GM23338 (cell line): ENCODE results near the gene COL24A1. TPM values are rescaled to one million over a fixed set of nuclear protein-coding genes. Genes with fewer than 3 reads are reported as not detected.

ENCODE experiments used
- ATAC-seq: fragments of 200-7000 bp; cut with Tn5 transposase; 3 replicates; pipeline ENCODE4 v1.9.1; 2020
- DNase-seq: peaks from one replicate; pipeline ENCODE4 v3.0.0-alpha.2; 2015; ENCODE audit warnings: low spot score
- H2AFZ ChIP-seq: fragments of 200-600 bp; sonication (generic); 2 replicates; pipeline ENCODE4 v1.8.0; 2016; ENCODE audit warnings: antibody characterized with exemption, mild to moderate bottlenecking, moderate library complexity
- H3F3A ChIP-seq: fragments of 200-600 bp; sonication (generic); replicated peaks from 2 replicates; pipeline ENCODE4 v1.8.0; 2017; ENCODE audit warnings: antibody characterized with exemption, mixed run types, low read depth
- H3K27ac ChIP-seq: fragments of 200-600 bp; sonication (generic); 2 replicates; pipeline ENCODE4 v1.6.1; 2016; ENCODE audit warnings: low read depth
- H3K27me3 ChIP-seq: fragments of 200-600 bp; sonication (generic); 2 replicates; pipeline ENCODE4 v1.8.0; 2016; ENCODE audit warnings: mild to moderate bottlenecking, mixed run types, moderate library complexity; ENCODE audit not compliant: insufficient read depth
- H3K36me3 ChIP-seq: fragments of 200-600 bp; sonication (generic); 2 replicates; pipeline ENCODE4 v1.8.0; 2016; ENCODE audit warnings: mild to moderate bottlenecking; ENCODE audit not compliant: insufficient read depth
- H3K4me1 ChIP-seq: fragments of 200-600 bp; sonication (generic); 2 replicates; pipeline ENCODE4 v1.8.0; 2016; ENCODE audit warnings: mild to moderate bottlenecking, moderate library complexity; ENCODE audit not compliant: insufficient read depth
- H3K4me2 ChIP-seq: fragments of 200-600 bp; sonication (generic); 2 replicates; pipeline ENCODE4 v1.7.1; 2017; ENCODE audit warnings: mixed run types
- H3K4me3 ChIP-seq: fragments of 200-600 bp; sonication (generic); 2 replicates; pipeline ENCODE4 v1.6.1; 2016; ENCODE audit warnings: mixed run types
- H3K79me2 ChIP-seq: fragments of 200-600 bp; sonication (generic); replicated peaks from 2 replicates; pipeline ENCODE4 v1.8.0; 2017; ENCODE audit warnings: mild to moderate bottlenecking; ENCODE audit not compliant: insufficient read depth
- H3K9me2 ChIP-seq: fragments of 200-600 bp; sonication (generic); 2 replicates; pipeline ENCODE4 v1.8.0; 2017; ENCODE audit not compliant: insufficient read depth
- H4K20me1 ChIP-seq: fragments of 200-600 bp; sonication (generic); replicated peaks from 2 replicates; pipeline ENCODE4 v1.8.0; 2017; ENCODE audit warnings: mild to moderate bottlenecking; ENCODE audit not compliant: insufficient read depth
- H3K27ac Mint-ChIP-seq: 2 replicates; pipeline ENCODE4 v1.8.0; 2020; ENCODE audit warnings: inconsistent platforms, mild to moderate bottlenecking, moderate library complexity, mixed read lengths
- H3K27me3 Mint-ChIP-seq: 3 replicates; pipeline ENCODE4 v1.8.0; 2022; ENCODE audit warnings: low read depth, mild to moderate bottlenecking, moderate library complexity, mixed read lengths, inconsistent platforms; ENCODE audit not compliant: insufficient read depth, poor library complexity
- H3K36me3 Mint-ChIP-seq: 3 replicates; pipeline ENCODE4 v1.8.0; 2021; ENCODE audit warnings: low read depth, mild to moderate bottlenecking, inconsistent platforms, moderate library complexity, mixed read lengths
- H3K4me1 Mint-ChIP-seq: 3 replicates; pipeline ENCODE4 v1.8.0; 2020; ENCODE audit warnings: mild to moderate bottlenecking, inconsistent platforms, mixed read lengths
- H3K4me3 Mint-ChIP-seq: 3 replicates; pipeline ENCODE4 v1.8.0; 2021; ENCODE audit warnings: moderate library complexity, mild to moderate bottlenecking, inconsistent platforms, mixed read lengths
- H3K9me3 Mint-ChIP-seq: 3 replicates; pipeline ENCODE4 v1.8.0; 2020; ENCODE audit warnings: moderate library complexity, mild to moderate bottlenecking, inconsistent platforms, mixed read lengths
- CREB1 ChIP-seq: fragments of 250-450 bp; sonication (Bioruptor Pico); IDR thresholded peaks from 2 replicates; pipeline ENCODE4 v1.5.0; 2020; ENCODE audit warnings: low read depth, mild to moderate bottlenecking, moderate library complexity
- CTCF ChIP-seq, 2 experiments: fragments of 200-600 bp in 1 of 2; sonication (generic) in 1 of 2; conservative IDR thresholded peaks; 2 replicates each; pipeline versions ENCODE4 v1.5.1 to v1.6.1; 2016 to 2017; ENCODE audit warnings: antibody characterized with exemption in 2 of 2, low read depth in 2 of 2, mild to moderate bottlenecking in 2 of 2, moderate library complexity in 1 of 2
- ETS1 ChIP-seq: IDR thresholded peaks from 2 replicates; pipeline ENCODE4 v1.6.1; 2016; ENCODE audit warnings: antibody characterized with exemption
- EZH2 ChIP-seq: fragments of 200-600 bp; sonication (generic); IDR thresholded peaks from one replicate; pipeline ENCODE4 v1.8.0; 2017; ENCODE audit warnings: antibody characterized with exemption, mild to moderate bottlenecking, low read depth; ENCODE audit not compliant: unreplicated experiment
- EZH2phosphoT487 ChIP-seq: fragments of 200-600 bp; sonication (generic); IDR thresholded peaks from one replicate; pipeline ENCODE4 v1.8.1; 2018; ENCODE audit warnings: antibody characterized with exemption; ENCODE audit not compliant: unreplicated experiment
- JUNB ChIP-seq: IDR thresholded peaks from one replicate; pipeline ENCODE4 v1.6.1; 2016; ENCODE audit warnings: antibody characterized with exemption; ENCODE audit not compliant: unreplicated experiment
- NANOG ChIP-seq: IDR thresholded peaks from 2 replicates; pipeline ENCODE4 v1.6.1; 2016; ENCODE audit warnings: antibody characterized with exemption, borderline replicate concordance
- POLR2AphosphoS5 ChIP-seq: IDR thresholded peaks from 2 replicates; pipeline ENCODE4 v1.6.1; 2016; ENCODE audit warnings: antibody characterized with exemption, low read depth
- REST ChIP-seq: IDR thresholded peaks from one replicate; pipeline ENCODE4 v1.6.1; 2018; ENCODE audit warnings: antibody characterized with exemption; ENCODE audit not compliant: unreplicated experiment
- STAT1 ChIP-seq: IDR thresholded peaks from one replicate; pipeline ENCODE4 v1.6.1; 2016; ENCODE audit warnings: antibody characterized with exemption; ENCODE audit not compliant: unreplicated experiment
- ZNF114 ChIP-seq: fragments of 250-450 bp; sonication (Bioruptor Pico); IDR thresholded peaks from 2 replicates; pipeline ENCODE4 v1.5.0; 2020; ENCODE audit warnings: mild to moderate bottlenecking, moderate library complexity
- ZNF331 ChIP-seq: fragments of 250-450 bp; sonication (Bioruptor Pico); IDR thresholded peaks from 2 replicates; pipeline ENCODE4 v1.5.0; 2020; ENCODE audit warnings: low read depth, mild to moderate bottlenecking, moderate library complexity
- ZNF462 ChIP-seq: fragments of 250-450 bp; sonication (Bioruptor Pico); IDR thresholded peaks from 2 replicates; pipeline ENCODE4 v1.5.0; 2020; ENCODE audit warnings: mild to moderate bottlenecking, moderate library complexity
- polyA plus RNA-seq: library from polyadenylated mRNA; unstranded; fragments of >200 nt; fragmentation: Nextera tagmentation; extraction: Ambion mirVana; gene quantifications from 2 replicates; pipeline ENCODE4 v1.2.1, GENCODE V29; 2016
- total RNA-seq: library from RNA; depleted of rRNA; stranded (reverse); fragments of >200 nt; shearing (Covaris generic); gene quantifications from 2 replicates; pipeline ENCODE4 v1.2.3, GENCODE V29; 2014

The COL24A1 gene
- total and polyA plus RNA-seq, 2 experiments from 2014 or later, result 1.2 to 2.1 TPM

GRCh38 chr1:85846706-85847105 lies 309.9 kb downstream of the COL24A1 start:
- no peaks in the 10 kb centered on the region for H3K4me1 Mint-ChIP-seq
- H3K4me1 ChIP-seq, result no peaks in the 10 kb centered on the region; the same call in 1 of the 2 replicates
- no peak overlapping the region for H3K27ac ChIP-seq
- H3K27me3 ChIP-seq, result no peaks in the 10 kb centered on the region
- no peaks in the 10 kb centered on the region for H3F3A ChIP-seq
- H3K27ac Mint-ChIP-seq, result no peak overlapping the region
- no peak overlapping the region for H3K4me2 ChIP-seq
- DNase-seq (no peak), ATAC-seq (no peak)
- no peaks in the 10 kb centered on the region for H3K36me3 ChIP-seq
- TF ChIP-seq REST (no peak), EZH2 (no peak), CTCF (conservative IDR thresholded peaks at IDR 0.05; ENCODE audit: low read depth in 2 of 2) (no peak), ZNF331 (no peak), STAT1 (no peak), ZNF462 (CRISPR knock-in tag) (no peak), ZNF114 (CRISPR knock-in tag) (no peak), ETS1 (no peak), POLR2AphosphoS5 (no peak), CREB1 (CRISPR knock-in tag) (no peak), JUNB (no peak), NANOG (no peak), EZH2phosphoT487 (no peak)
- no peaks in the 10 kb centered on the region for H3K79me2 ChIP-seq
- H3K9me2 ChIP-seq, result no peaks in the 10 kb centered on the region
- no peak overlapping the region for H3K4me3 ChIP-seq
- no peak overlapping the region for H3K4me3 Mint-ChIP-seq
- H3K9me3 Mint-ChIP-seq, result no peaks in the 10 kb centered on the region
- H4K20me1 ChIP-seq, result no peaks in the 10 kb centered on the region
- no peaks in the 10 kb centered on the region for H3K36me3 Mint-ChIP-seq
- H3K27me3 Mint-ChIP-seq, result no peaks in the 10 kb centered on the region
- H2AFZ ChIP-seq, result no peak overlapping the region
